ENCODE measurements around the gene PLPP3.

DNA sequence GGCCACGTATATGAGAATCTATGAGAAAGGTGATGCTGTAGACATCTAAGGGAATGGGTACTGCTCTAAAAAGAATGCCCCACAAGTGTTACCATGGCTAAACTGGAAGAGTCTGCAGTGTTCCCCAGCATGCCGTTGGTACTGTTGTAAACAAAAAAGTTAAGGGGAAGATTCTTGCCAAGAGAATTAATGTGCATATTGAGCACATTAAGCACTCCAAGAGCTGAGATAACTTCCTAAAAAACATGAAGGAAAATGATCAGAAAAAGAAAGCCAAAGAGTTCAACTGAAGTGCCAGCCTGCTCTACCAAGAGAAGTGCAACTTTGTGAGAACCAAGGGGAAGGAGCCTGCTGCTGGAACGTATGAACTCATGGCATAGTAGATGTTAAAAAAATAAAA, 40.8 kb downstream of the PLPP3 start:
- TF ChIP-seq ZNF366 (tag by site-specific recombination; conservative IDR thresholded peaks at IDR 0.05) (no peak), ZNF274 (IDR thresholded peaks at IDR 0.05; ENCODE audit: low read length) (no peak), ZNF274 (tag by site-specific recombination; IDR thresholded peaks at IDR 0.05; ENCODE audit: borderline replicate concordance) (no peak), ZNF530 (tag by site-specific recombination; IDR thresholded peaks at IDR 0.05; ENCODE audit: low read depth) (no peak), ZNF561 (tag by site-specific recombination; IDR thresholded peaks at IDR 0.05; ENCODE audit: borderline replicate concordance) (no peak), ZNF324 (tag by site-specific recombination; IDR thresholded peaks at IDR 0.05) (no peak), SETDB1 (IDR thresholded peaks at IDR 0.05; ENCODE audit: insufficient read length, low read length) (no peak), ZNF302 (tag by site-specific recombination; IDR thresholded peaks at IDR 0.05; ENCODE audit: low read depth) (no peak)
- TF ChIP-seq, protein P1, sequence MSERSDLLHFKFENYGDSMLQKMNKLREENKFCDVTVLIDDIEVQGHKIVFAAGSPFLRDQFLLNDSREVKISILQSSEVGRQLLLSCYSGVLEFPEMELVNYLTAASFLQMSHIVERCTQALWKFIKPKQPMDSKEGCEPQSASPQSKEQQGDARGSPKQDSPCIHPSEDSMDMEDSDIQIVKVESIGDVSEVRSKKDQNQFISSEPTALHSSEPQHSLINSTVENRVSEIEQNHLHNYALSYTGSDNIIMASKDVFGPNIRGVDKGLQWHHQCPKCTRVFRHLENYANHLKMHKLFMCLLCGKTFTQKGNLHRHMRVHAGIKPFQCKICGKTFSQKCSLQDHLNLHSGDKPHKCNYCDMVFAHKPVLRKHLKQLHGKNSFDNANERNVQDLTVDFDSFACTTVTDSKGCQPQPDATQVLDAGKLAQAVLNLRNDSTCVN (tag by site-specific recombination; optimal IDR thresholded peaks at IDR 0.05) = no peak
- TF ChIP-seq, protein P2, sequence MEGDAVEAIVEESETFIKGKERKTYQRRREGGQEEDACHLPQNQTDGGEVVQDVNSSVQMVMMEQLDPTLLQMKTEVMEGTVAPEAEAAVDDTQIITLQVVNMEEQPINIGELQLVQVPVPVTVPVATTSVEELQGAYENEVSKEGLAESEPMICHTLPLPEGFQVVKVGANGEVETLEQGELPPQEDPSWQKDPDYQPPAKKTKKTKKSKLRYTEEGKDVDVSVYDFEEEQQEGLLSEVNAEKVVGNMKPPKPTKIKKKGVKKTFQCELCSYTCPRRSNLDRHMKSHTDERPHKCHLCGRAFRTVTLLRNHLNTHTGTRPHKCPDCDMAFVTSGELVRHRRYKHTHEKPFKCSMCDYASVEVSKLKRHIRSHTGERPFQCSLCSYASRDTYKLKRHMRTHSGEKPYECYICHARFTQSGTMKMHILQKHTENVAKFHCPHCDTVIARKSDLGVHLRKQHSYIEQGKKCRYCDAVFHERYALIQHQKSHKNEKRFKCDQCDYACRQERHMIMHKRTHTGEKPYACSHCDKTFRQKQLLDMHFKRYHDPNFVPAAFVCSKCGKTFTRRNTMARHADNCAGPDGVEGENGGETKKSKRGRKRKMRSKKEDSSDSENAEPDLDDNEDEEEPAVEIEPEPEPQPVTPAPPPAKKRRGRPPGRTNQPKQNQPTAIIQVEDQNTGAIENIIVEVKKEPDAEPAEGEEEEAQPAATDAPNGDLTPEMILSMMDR (tag by site-specific recombination; IDR thresholded peaks at IDR 0.05) = no peak
- TF ChIP-seq, protein P3, sequence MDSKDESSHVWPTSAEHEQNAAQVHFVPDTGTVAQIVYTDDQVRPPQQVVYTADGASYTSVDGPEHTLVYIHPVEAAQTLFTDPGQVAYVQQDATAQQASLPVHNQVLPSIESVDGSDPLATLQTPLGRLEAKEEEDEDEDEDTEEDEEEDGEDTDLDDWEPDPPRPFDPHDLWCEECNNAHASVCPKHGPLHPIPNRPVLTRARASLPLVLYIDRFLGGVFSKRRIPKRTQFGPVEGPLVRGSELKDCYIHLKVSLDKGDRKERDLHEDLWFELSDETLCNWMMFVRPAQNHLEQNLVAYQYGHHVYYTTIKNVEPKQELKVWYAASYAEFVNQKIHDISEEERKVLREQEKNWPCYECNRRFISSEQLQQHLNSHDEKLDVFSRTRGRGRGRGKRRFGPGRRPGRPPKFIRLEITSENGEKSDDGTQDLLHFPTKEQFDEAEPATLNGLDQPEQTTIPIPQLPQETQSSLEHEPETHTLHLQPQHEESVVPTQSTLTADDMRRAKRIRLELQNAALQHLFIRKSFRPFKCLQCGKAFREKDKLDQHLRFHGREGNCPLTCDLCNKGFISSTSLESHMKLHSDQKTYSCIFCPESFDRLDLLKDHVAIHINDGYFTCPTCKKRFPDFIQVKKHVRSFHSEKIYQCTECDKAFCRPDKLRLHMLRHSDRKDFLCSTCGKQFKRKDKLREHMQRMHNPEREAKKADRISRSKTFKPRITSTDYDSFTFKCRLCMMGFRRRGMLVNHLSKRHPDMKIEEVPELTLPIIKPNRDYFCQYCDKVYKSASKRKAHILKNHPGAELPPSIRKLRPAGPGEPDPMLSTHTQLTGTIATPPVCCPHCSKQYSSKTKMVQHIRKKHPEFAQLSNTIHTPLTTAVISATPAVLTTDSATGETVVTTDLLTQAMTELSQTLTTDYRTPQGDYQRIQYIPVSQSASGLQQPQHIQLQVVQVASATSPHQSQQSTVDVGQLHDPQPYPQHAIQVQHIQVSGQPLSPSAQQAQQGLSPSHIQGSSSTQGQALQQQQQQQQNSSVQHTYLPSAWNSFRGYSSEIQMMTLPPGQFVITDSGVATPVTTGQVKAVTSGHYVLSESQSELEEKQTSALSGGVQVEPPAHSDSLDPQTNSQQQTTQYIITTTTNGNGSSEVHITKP (tag by site-specific recombination; IDR thresholded peaks at IDR 0.05) = no peak
- TF ChIP-seq, protein P4, sequence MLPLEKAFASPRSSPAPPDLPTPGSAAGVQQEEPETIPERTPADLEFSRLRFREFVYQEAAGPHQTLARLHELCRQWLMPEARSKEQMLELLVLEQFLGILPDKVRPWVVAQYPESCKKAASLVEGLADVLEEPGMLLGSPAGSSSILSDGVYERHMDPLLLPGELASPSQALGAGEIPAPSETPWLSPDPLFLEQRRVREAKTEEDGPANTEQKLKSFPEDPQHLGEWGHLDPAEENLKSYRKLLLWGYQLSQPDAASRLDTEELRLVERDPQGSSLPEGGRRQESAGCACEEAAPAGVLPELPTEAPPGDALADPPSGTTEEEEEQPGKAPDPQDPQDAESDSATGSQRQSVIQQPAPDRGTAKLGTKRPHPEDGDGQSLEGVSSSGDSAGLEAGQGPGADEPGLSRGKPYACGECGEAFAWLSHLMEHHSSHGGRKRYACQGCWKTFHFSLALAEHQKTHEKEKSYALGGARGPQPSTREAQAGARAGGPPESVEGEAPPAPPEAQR (tag by site-specific recombination; IDR thresholded peaks at IDR 0.05) = no peak

Measured in HEK293 (cell line).